ENCODE measurements around the gene GABBR2.
"Not testable (repeated sequence)": the region's sequence is repeated elsewhere in the genome, so short reads cannot be mapped to it uniquely, and the experiment has no call there.

GABBR2 gene

DNA sequence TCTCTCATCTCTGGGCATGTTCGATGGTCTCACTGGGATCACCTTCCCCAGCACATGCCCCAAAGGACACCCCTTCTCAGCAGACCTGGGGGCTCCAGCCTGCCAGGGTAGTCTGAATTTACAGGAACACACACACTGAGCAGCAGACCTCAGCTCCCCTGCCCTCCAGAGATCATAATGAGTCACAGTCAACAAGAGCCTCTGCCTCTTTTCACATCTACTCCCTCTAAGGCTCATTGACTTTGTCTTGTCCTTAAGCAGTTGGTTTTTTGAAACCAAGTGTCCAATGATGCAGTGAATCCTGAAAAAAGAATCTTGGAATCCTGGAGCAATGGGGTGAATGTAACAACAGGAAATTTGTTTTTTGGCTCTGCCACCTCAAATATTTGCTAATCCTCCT, 20.8 kb downstream of the GABBR2 start:
- no peak for TF ChIP-seq CTCF (IDR thresholded peaks at IDR 0.05; ENCODE audit: insufficient read depth, missing control alignments)
- FAIRE-seq (no peak), DNase-seq (ENCODE audit: insufficient read length, low spot score) (no peak)

DNA sequence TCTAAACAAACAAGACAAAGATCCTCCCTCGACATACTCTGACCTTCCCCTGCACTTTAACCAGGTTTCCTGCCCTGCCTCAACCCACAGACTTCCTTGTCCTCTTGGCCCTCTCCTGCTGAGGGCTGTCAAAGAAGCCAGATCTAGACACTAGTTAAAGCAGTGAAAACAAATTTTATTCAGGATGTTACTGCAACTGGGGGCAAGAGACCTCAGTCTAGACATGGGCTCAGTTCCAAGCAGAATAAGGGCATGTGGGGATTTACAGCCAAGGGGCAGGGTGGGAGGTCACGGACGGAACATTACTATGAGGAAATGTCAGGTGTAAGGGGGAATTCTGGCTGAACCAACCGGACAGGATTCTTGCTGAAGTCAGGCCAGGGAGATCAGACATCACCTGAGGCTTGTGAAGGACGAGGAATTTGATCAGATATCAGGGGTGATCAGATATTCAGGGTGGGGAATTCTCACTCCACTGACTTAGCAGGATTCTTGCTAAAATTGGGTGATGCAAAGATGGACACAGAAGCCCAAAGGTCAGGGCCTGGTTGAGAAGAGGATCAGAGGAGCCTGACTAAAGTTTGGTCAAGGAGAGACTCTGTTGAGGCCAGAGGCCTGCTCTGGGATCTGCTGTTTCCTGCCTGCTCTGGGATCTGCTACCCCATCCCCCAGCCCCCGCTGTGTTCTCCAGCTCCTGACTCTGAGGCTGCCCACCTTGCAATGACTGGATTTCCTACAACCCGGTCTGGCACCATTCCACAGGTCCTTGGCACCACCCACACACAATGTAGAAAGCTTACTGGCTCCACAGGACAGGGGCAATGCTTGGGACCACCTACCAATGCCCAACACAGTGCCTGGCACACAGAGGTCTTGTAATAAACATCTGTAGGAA, 21.5 kb downstream of the GABBR2 start:
- TF ChIP-seq CTCF (IDR thresholded peaks at IDR 0.05; ENCODE audit: insufficient read depth, missing control alignments): no peak
- no peak for FAIRE-seq
- no peak for DNase-seq (ENCODE audit: insufficient read length, low spot score)

DNA sequence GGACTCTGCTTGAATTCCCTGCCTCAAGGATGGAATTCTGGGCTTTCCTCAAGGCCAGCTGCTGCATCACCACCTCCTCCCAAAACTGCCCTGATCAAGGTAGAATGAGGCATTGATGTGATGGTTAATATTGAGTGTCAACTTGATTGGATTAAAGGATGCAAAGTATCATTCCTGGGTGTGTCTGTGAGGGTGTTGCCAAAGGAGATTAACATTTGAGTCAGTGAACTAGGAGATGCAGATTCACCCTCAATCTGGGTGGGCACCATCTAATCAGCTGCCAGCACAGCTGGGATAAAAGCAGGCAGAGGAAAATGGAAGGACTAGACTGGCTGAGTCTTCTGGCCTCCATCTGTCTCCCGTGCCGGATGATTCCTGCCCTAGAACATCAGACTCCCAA, 23.9 kb downstream of the GABBR2 start:
- FAIRE-seq; DNase-seq (ENCODE audit: insufficient read length, low spot score): not testable (repeated sequence)

GRCh38 chr9:98678244-98678842, 30.4 kb downstream of the GABBR2 start:
- peak; percentile 25 for TF ChIP-seq CTCF (IDR thresholded peaks at IDR 0.05; ENCODE audit: insufficient read depth, missing control alignments)
- FAIRE-seq: no peak

GRCh38 chr9:98673681-98674080, 35.1 kb downstream of the GABBR2 start:
- DNase-seq (ENCODE audit: insufficient read length, low spot score): no peak
- no peak for TF ChIP-seq CTCF (IDR thresholded peaks at IDR 0.05; ENCODE audit: insufficient read depth, missing control alignments)
- FAIRE-seq: no peak

More at GRCh38 chr9:98678244-98678842, 30.4 kb downstream of the GABBR2 start:
- DNase-seq (ENCODE audit: insufficient read length, low spot score): no peak

GRCh38 chr9:98667005-98667640, 41.6 kb downstream of the GABBR2 start:
- DNase-seq (ENCODE audit: insufficient read length, low spot score) (no peak), FAIRE-seq (no peak)
- no peak for TF ChIP-seq CTCF (IDR thresholded peaks at IDR 0.05; ENCODE audit: insufficient read depth, missing control alignments)

DNA sequence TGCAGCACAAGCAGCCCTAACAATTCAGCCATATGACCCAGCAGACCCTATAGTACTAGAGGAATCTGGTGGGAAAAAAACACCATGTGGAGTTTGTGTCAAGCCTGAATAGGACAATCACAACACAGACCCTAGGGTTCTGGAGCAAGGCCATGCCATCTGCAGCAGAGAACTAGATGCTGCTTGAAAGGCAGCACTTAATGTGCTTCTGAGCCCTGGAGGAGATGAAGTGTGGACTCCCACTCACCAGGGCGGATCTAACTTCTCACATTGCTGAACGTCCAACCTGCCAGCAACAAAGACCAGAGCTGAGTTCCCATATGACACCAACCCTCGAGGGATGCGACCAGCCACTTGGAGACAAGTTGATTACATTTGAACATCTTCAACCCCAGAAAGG, 43.2 kb downstream of the GABBR2 start:
- no peak for TF ChIP-seq CTCF (IDR thresholded peaks at IDR 0.05; ENCODE audit: insufficient read depth, missing control alignments)
- FAIRE-seq (no peak), DNase-seq (ENCODE audit: insufficient read length, low spot score) (no peak)

All from D721Med (cell line).